ENCODE results near the gene USP12. TPM values are rescaled to one million over a fixed set of nuclear protein-coding genes. Genes with fewer than 3 reads are reported as not detected.

USP12 gene
- total RNA-seq, 1 experiment from 2014 or later = 34.1 TPM

GRCh38 chr13:27037171-27037570, 134.4 kb downstream of the USP12 start:
- DNase-seq (ENCODE audit: low read depth) = no peak

DNA sequence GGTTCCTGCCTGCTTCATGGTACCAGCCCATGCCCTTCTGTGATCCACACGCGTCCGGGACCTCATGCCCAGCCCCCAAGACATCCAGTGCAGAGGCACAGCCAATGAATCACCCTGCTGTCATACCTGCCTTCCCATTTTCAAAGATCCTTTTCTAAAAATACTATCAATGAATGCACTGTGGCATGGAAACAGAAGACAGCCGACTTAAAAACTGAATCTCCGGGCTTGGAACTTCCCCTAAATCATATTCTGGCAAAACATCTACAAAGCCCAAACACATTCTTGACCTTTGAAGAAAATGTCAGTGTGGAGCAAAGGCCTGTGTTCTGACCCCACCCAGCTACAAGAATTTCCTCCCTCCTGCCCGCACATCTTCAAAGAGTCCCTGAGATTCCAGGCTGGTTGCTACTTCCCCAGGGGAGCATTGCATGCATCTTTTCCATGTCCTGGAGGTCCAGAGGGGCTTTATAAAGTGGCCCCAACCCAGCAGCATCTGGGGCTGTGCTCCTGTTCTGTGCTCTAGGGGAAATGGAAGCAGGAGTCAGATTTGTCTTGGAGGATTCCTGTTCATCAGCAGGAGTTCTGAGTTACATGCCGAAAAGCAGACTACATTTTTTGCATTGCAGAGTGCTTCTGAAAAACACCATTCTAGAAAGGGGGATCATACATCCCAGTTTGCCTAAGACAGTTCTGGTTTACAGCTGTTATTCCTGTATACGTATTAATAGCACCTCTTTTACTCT, 135.2 kb downstream of the USP12 start:
- peak; percentile 81 for DNase-seq (ENCODE audit: low read depth)

DNA sequence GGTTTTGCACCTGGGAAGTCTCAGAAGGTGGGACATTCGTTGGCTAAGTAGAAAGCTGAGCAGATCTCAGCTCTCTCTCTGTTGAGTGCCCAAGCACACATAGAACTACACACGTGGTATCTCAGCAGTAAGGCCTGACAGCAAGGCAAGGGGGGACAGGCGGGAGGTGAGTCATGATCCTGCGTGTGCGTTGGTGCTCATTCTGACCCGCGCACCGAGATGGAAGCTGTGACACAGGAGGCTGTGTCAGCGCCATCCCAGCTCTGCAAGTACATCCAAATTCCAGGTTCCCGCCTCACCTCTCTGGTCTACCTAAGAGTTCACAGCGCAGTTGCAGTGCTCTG, 135.7 kb downstream of the USP12 start:
- peak; percentile 85 for DNase-seq (ENCODE audit: low read depth)

- no peak for DNase-seq (ENCODE audit: low read depth)
Measured at GRCh38 chr13:27034678-27035111, 136.9 kb downstream of the USP12 start.

DNA sequence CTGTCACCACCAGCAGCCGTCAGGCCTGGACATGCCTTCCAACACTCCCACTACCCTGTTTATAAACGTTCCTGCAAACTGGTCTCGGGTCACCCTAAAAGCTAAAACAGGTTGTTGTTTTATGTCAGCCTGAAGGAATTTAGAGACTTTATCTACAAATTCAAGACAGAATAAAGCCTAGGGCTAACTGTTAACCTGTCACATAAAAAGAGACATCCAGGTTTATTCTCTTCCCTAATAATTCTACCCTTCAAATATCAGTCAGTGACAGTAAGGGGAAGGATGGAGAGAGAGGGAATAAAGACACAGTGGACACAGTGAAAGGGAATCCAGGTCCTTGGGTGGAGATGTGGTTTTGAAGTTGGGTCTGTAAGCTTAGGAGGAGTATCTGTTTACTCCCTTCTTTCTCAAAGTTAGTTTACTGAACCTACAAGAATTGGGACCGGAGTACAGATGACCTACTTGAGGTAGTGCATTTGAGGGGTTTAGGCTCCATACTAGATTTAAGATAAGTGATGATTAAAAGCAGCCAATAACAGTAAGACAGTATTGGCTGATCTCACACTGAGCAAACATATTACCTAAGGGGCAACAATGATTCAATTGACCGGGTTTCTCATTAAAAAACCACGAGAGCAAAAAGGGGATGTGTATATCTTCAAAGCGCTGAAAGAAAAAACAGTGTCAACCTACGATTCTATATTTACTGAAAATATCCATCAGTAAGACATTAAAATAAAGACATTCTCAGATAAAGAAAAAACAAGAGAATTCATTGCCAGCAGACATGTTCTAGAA, 142.7 kb downstream of the USP12 start:
- no peak for DNase-seq (ENCODE audit: low read depth)

GRCh38 chr13:27027086-27027667, 144.4 kb downstream of the USP12 start:
- DNase-seq (ENCODE audit: low read depth) = no peak

DNA sequence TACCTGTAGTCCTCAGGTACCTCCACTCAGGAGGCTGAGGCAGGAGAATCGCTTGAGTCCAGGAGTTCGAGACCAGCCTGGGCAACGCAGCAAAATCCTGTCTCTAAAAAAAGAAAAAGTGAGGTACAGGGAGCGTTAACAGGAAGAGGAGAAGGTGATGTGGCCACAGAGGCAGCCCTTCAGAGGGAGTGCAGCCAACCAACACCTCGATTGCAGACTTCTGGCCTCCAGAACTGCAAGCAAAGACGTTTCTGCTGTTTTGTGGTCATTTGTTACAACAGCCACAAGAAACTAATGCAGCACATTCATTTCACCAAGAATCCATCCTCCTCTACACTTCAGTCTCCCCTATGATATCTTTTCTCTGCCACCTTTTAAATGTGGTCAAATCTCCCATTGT, 145.2 kb downstream of the USP12 start:
- no peak for DNase-seq (ENCODE audit: low read depth)

- no peak for DNase-seq (ENCODE audit: low read depth)
Measured at GRCh38 chr13:27024776-27025492, 146.7 kb downstream of the USP12 start.

DNA sequence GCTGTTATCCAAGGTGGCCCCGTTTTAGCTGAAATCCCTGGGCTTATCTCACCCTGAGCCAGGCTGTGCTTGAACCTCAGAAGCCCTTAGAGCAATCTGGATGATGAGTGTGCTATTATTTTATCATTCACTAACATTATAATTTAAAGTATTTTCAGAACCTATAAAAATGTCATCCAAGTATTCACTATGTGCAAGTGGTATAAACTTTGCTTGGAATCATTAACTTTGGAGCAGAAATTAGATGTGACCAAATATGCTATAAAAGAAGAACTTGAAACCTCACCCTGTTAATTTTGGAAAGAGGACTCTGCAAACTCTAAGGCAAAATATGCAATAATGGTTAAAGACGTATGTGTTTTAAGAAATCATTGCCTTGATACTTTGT, 147.5 kb downstream of the USP12 start:
- DNase-seq (ENCODE audit: low read depth) = no peak

DNA sequence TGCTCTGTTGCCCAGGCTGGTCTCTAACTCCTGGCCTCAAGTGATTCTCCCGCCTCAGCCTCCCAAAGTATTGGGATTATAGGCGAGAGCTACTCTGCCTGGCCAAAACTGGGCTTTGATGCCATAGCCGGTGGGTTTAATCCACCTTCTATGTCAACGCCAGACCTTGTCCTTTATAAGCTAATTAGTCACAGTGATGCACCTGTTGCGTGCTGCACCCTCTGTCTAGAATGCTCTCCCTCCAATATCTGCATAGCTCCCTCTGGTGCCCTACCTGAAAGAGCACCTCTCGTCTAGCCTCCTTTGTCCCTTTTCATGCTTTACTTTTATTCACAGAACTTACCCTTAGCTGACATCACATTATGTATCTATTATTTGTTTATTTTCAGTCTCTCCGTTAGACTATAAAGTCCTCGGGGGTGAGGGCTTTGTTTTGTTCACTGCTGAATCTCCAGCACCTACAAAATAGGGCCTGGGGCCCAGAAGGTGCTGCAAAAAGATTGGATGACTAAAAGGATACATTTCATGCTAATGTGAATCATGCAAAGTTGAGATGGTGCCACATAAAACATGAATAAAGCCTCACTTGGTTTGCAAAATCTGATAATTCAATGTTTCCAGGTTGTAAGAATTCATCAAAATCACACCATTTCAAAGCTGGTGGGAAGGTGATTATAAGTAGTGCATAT, 148.1 kb downstream of the USP12 start:
- DNase-seq (ENCODE audit: low read depth) = no peak

DNA sequence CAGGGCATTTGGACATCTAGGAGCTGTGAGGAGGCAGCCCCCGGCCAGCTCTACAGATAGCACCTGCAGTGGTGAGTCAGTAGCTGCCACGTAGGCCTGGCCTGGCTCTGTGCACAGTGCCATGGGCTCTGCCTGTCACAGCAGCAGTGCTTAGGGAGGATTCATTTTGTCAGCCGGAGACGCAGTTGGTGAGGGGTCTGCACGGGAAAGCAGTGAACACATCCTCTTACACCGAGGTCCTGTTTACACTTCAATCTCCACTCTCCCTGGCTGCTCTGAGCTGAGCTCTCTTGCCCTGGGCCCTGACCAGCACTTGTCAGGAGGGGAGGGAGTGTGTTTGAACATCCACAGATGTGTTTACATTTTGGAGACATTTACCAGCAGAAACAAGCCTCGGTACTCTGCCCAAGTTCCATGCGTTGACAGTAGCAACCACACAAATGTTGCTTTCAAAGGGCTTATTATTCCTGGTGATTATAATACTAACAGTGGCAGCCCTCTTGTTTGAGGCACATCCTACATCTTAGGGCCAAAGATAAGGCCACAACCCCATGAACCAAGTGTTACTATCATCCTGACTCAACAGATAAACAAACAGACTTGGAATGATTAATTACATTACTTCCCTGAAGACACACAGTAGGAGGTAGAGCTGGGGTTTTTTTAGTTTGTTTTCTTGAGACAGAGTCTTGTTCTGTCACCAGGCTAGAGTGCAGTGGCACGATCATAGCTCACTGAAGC, 148.9 kb downstream of the USP12 start:
- peak; percentile 46 for DNase-seq (ENCODE audit: low read depth)

- no peak for DNase-seq (ENCODE audit: low read depth)
Measured at GRCh38 chr13:27020415-27020814, 151.2 kb downstream of the USP12 start.

DNA sequence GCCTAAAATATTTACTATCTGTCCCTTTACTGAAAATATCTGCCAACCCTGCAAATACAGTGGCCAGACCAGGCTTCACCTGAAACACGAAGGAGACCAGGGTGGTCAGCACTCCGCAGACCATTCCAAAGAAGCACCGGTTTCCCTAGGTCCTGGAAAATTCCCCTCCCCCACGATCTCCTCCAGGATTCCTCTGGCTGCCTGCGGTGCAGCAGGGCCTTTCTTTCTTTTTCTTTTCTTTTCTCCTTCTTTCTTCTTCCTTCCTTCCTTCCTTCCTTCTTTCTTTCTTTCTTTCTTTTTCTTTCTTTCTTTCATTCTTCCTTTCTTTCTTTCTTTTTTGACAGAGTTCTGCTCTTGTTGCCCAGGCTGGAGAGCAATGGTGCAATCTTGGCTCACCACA, 152.7 kb downstream of the USP12 start:
- no peak for DNase-seq (ENCODE audit: low read depth)

DNA sequence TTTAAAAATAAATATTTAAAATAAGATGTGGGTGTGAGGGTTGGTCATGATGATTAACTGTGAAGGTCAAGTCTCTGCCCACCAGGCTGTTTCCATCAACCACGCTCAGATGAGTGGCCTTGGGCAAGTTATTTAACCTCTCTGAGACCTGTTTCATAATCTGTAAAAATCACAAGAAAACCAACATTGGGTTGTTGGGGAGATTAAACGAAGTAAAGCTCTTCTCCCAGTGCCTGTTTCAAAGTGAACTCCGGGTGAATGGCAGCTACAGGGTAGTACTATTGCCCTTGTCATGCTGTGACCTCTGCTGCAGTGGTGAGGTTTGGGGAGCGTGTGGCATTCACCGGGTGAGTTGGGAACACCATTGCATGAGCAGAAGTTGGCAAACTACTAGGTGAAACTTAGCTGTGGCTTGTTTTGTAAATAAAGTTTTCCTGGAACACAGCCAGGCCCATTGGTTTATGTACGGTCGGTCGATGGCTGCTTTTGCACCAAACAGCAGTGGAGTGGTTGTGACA, 153.2 kb downstream of the USP12 start:
- DNase-seq (ENCODE audit: low read depth) = no peak

DNA sequence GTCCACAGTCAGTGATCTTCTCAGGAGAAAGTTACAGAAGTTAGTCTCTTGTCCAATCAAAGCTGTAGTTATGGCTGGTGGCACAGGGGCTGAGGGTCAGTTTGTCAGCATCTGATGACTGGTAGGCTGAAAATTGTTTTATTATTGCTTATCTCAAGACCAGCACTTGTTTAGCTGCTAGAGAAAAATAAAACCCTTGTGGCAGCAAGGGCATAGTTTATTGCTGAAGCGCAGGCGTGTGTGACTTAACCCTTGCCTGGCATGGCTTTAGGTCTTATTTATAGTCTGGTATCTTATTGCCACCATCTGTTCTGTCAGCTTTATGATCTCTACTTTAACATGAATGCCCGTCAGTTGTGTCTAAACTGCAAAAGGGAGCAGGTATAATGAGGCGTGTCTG, 154.7 kb downstream of the USP12 start:
- no peak for DNase-seq (ENCODE audit: low read depth)

Other genes starting within 250 kb of the USP12 start
- gene RPL21, start 79.7 kb upstream of the USP12 start, total RNA-seq (2014; rRNA removed; shearing (Covaris generic)) = 982 and 1,844 TPM in 2 replicates
- gene RASL11A, start 99.0 kb upstream of the USP12 start, total RNA-seq (2014; rRNA removed; shearing (Covaris generic)) = 13.4 and 16.2 TPM in 2 replicates

Data from HT1080 (cell line).